H9 (cell line): ENCODE measurements around the gene SPAG7. TPM values are rescaled to one million over a fixed set of nuclear protein-coding genes. Genes with fewer than 3 reads are reported as not detected.

Experiments used
- DNase-seq: peaks from one replicate; pipeline ENCODE4 v3.0.0-alpha.2; 2017
- H2AFZ ChIP-seq: one replicate; pipeline ENCODE4 v1.6.1; 2013; ENCODE audit warnings: mild to moderate bottlenecking, low read length, control low read depth, moderate library complexity
- H2AK5ac ChIP-seq: 2 replicates; pipeline ENCODE4 v1.6.1; 2013; ENCODE audit warnings: low read length, control low read depth, mixed read lengths; ENCODE audit not compliant: insufficient read length
- H2BK120ac ChIP-seq: one replicate; pipeline ENCODE4 v1.6.1; 2013; ENCODE audit warnings: low read depth, mild to moderate bottlenecking, low read length, control low read depth, inconsistent platforms; ENCODE audit not compliant: poor library complexity, severe bottlenecking
- H2BK12ac ChIP-seq: 2 replicates; pipeline ENCODE4 v1.6.1; 2013; ENCODE audit warnings: low read length, control low read depth, mixed read lengths, low read depth; ENCODE audit not compliant: insufficient read length
- H2BK15ac ChIP-seq: 2 replicates; pipeline ENCODE4 v1.6.1; 2013; ENCODE audit warnings: low read depth, low read length, control low read depth
- H2BK20ac ChIP-seq: one replicate; pipeline ENCODE4 v1.6.1; 2013; ENCODE audit warnings: low read depth, mild to moderate bottlenecking, low read length, control low read depth, inconsistent platforms; ENCODE audit not compliant: poor library complexity, severe bottlenecking
- H2BK5ac ChIP-seq: 2 replicates; pipeline ENCODE4 v1.6.1; 2013; ENCODE audit warnings: low read length, control low read depth, mixed read lengths; ENCODE audit not compliant: insufficient read length
- H3K14ac ChIP-seq: 2 replicates; pipeline ENCODE4 v1.6.1; 2013; ENCODE audit warnings: low read length, control low read depth; ENCODE audit not compliant: insufficient read depth
- H3K18ac ChIP-seq: 2 replicates; pipeline ENCODE4 v1.6.1; 2013; ENCODE audit warnings: low read depth, mild to moderate bottlenecking, mixed read lengths, low read length, control low read depth; ENCODE audit not compliant: insufficient read length
- H3K23ac ChIP-seq: 2 replicates; pipeline ENCODE4 v1.6.1; 2013; ENCODE audit warnings: low read length, control low read depth, mixed read lengths, low read depth; ENCODE audit not compliant: insufficient read length
- H3K23me2 ChIP-seq: 2 replicates; pipeline ENCODE4 v1.6.1; 2013; ENCODE audit warnings: low read depth, mild to moderate bottlenecking, mixed read lengths, low read length, control low read depth; ENCODE audit not compliant: insufficient read length, poor library complexity, severe bottlenecking
- H3K27ac ChIP-seq: 2 replicates; pipeline ENCODE4 v1.5.1; 2013; ENCODE audit warnings: low read length, control low read depth, mixed read lengths, low read depth; ENCODE audit not compliant: insufficient read length
- H3K27me3 ChIP-seq: 2 replicates; pipeline ENCODE4 v1.6.1; 2013; ENCODE audit warnings: low read length, control low read depth, inconsistent platforms; ENCODE audit not compliant: insufficient read depth
- H3K4ac ChIP-seq: 2 replicates; pipeline ENCODE4 v1.6.1; 2013; ENCODE audit warnings: low read depth, mild to moderate bottlenecking, control low read depth, inconsistent platforms, low read length, moderate library complexity
- H3K4me1 ChIP-seq: 2 replicates; pipeline ENCODE4 v1.6.1; 2013; ENCODE audit warnings: low read length, control low read depth, inconsistent platforms; ENCODE audit not compliant: insufficient read depth
- H3K4me2 ChIP-seq: 2 replicates; pipeline ENCODE4 v1.6.1; 2013; ENCODE audit warnings: low read length, control low read depth, mixed read lengths; ENCODE audit not compliant: insufficient read length, insufficient read depth
- H3K56ac ChIP-seq: 2 replicates; pipeline ENCODE4 v1.6.1; 2013; ENCODE audit warnings: low read depth, mild to moderate bottlenecking, mixed read lengths, low read length, control low read depth; ENCODE audit not compliant: insufficient read length
- H3K79me1 ChIP-seq: 2 replicates; pipeline ENCODE4 v1.6.1; 2013; ENCODE audit warnings: low read depth, mild to moderate bottlenecking, moderate library complexity, low read length, control low read depth, inconsistent platforms; ENCODE audit not compliant: insufficient read depth, poor library complexity, severe bottlenecking
- H3K79me2 ChIP-seq: 2 replicates; pipeline ENCODE4 v1.6.1; 2013; ENCODE audit warnings: low read length, control low read depth, inconsistent platforms; ENCODE audit not compliant: insufficient read depth
- H3K9ac ChIP-seq: 2 replicates; pipeline ENCODE4 v1.6.1; 2013; ENCODE audit warnings: low read length, control low read depth, mixed read lengths; ENCODE audit not compliant: insufficient read length; ENCODE audit errors: extremely low read depth
- H3K9me3 ChIP-seq: one replicate; pipeline ENCODE4 v1.6.1; 2013; ENCODE audit warnings: low read depth, low read length, inconsistent platforms; ENCODE audit not compliant: control insufficient read depth
- H3T11ph ChIP-seq: one replicate; pipeline ENCODE4 v1.6.1; 2013; ENCODE audit warnings: mild to moderate bottlenecking, low read length, control low read depth, inconsistent platforms
- H4K20me1 ChIP-seq: one replicate; pipeline ENCODE4 v1.6.1; 2013; ENCODE audit not compliant: control insufficient read depth, insufficient read length, insufficient read depth
- H4K5ac ChIP-seq: 2 replicates; pipeline ENCODE4 v1.6.1; 2013; ENCODE audit warnings: low read depth, mild to moderate bottlenecking, mixed read lengths, low read length, control low read depth; ENCODE audit not compliant: insufficient read length
- H4K8ac ChIP-seq: replicated peaks from 2 replicates; pipeline ENCODE4 v1.6.1; 2013; ENCODE audit warnings: low read length, control low read depth, mixed read lengths, low read depth; ENCODE audit not compliant: insufficient read length
- H4K91ac ChIP-seq: 2 replicates; pipeline ENCODE4 v1.6.1; 2013; ENCODE audit warnings: low read depth, mild to moderate bottlenecking, moderate library complexity, mixed read lengths, low read length, control low read depth; ENCODE audit not compliant: insufficient read length
- H3K27ac Mint-ChIP-seq, 3 experiments: 2 replicates in 2 of 3; 3 replicates in 1 of 3; pipeline ENCODE4 v1.8.0; 2020 to 2021; ENCODE audit warnings: mixed read lengths in 3 of 3, mild to moderate bottlenecking in 1 of 3, moderate library complexity in 1 of 3
- H3K27me3 Mint-ChIP-seq: 2 replicates; pipeline ENCODE4 v1.8.0; 2021; ENCODE audit warnings: low read depth, mild to moderate bottlenecking, moderate library complexity, mixed read lengths
- H3K36me3 Mint-ChIP-seq, 3 experiments: 2 replicates in 2 of 3; 3 replicates in 1 of 3; pipeline ENCODE4 v1.8.0; 2020 to 2021; ENCODE audit warnings: low read depth in 3 of 3, mixed read lengths in 3 of 3; ENCODE audit not compliant: insufficient read depth in 1 of 3
- H3K4me1 Mint-ChIP-seq, 2 experiments: 2 replicates each; pipeline ENCODE4 v1.8.0; 2020; ENCODE audit warnings: mixed read lengths in 2 of 2
- H3K4me3 Mint-ChIP-seq, 2 experiments: 2 replicates in 1 of 2; 3 replicates in 1 of 2; pipeline ENCODE4 v1.8.0; 2020 to 2021; ENCODE audit warnings: mild to moderate bottlenecking in 2 of 2, mixed read lengths in 2 of 2, moderate library complexity in 1 of 2
- H3K9me3 Mint-ChIP-seq, 2 experiments: 2 replicates in 1 of 2; 3 replicates in 1 of 2; pipeline ENCODE4 v1.8.0; 2020; ENCODE audit warnings: mild to moderate bottlenecking in 2 of 2, mixed read lengths in 2 of 2, moderate library complexity in 1 of 2
- WGBS: extraction: QIAGEN DNeasy Blood & Tissue Kit; methylation state at CpG from one replicate; pipeline ENCODE4 v1.1.7; 2013; ENCODE audit warnings: missing lambda C conversion rate, low lambda C conversion rate, mixed read lengths; ENCODE audit not compliant: insufficient read length; ENCODE audit errors: extremely low coverage; 5-methylcytosine and 5-hydroxymethylcytosine counted together
- total RNA-seq: library from RNA; stranded (reverse); gene quantifications from 2 replicates; pipeline ENCODE4 v1.2.1, GENCODE V29; 2021
- TF ChIP-seq, protein P1 (sequence below): fragments of 200-600 bp; sonication (generic); conservative IDR thresholded peaks from 3 replicates; pipeline ENCODE4 v1.8.0; 2021; ENCODE audit warnings: antibody characterized with exemption, mild to moderate bottlenecking

SPAG7 gene
- total RNA-seq, 1 experiment from 2014 or later: 102 TPM

DNA sequence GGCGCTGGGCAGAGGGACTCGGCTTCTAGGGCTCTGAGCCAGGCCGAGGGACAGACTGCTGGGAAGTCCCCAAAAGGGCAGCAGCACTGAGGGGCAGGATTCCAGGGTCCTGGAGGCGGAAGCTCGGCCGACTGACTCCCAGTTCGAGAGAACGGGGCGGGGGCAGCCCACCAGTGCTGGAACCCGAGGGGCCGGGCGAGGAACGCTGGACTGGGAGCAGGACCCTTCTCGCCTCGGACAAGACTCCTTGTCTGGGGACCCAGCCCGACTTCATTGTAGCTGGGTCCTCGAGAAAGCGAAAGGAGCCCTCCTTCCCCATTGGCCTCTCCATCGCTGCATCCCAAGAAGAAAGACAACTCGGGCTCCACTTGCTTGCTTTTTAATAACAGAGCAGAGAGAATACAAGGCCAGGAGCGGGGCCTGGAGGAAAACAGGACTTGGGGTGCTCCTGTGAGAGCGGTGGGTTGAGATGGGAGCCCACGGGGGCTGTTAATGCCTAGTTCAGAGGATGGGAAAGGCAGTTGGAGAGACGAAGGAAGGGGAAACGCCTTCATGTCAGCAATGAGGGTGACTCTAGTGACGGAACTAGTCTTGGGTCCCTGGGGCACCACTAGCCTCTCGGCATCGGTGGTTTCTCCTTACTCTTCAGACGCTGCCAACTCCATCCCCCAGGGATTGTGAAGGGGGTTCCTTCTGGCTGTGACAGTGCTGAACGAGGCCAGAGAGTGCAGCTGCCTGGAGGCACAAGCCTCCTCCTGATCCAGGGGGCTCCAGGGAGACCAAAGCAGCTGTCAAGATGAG, 20.4 kb upstream of the SPAG7 start:
- Histone ChIP-seq H2BK12ac (no peak overlapping the region), H3K79me1 (no peaks in the 10 kb centered on the region), H4K20me1 (no peaks in the 10 kb centered on the region), H4K91ac (no peak overlapping the region), H3K56ac (no peak overlapping the region), H2BK5ac (no peak overlapping the region), H3K4me1 (no peaks in the 10 kb centered on the region), H4K8ac (no peak overlapping the region), H2BK15ac (no peak overlapping the region), H3K27me3 (peaks cover 1% of the 10 kb centered on the region; the same call in 1 of the 2 replicates), H2BK20ac (no peak overlapping the region), H3K9ac (no peak overlapping the region), H3K79me2 (no peaks in the 10 kb centered on the region), H2BK120ac (no peak overlapping the region), H3K14ac (no peak overlapping the region), H3K23me2 (peaks cover 14% of the 10 kb centered on the region), H3K23ac (no peak overlapping the region), H3K27ac (no peak overlapping the region), H3K9me3 (no peaks in the 10 kb centered on the region), H2AFZ (no peak overlapping the region), H4K5ac (no peak overlapping the region), H3K18ac (no peak overlapping the region), H3T11ph (no peak overlapping the region), H2AK5ac (no peak overlapping the region), H3K4ac (no peak overlapping the region), H3K4me2 (peak overlapping the region; percentile 76)
- TF ChIP-seq, protein P1, sequence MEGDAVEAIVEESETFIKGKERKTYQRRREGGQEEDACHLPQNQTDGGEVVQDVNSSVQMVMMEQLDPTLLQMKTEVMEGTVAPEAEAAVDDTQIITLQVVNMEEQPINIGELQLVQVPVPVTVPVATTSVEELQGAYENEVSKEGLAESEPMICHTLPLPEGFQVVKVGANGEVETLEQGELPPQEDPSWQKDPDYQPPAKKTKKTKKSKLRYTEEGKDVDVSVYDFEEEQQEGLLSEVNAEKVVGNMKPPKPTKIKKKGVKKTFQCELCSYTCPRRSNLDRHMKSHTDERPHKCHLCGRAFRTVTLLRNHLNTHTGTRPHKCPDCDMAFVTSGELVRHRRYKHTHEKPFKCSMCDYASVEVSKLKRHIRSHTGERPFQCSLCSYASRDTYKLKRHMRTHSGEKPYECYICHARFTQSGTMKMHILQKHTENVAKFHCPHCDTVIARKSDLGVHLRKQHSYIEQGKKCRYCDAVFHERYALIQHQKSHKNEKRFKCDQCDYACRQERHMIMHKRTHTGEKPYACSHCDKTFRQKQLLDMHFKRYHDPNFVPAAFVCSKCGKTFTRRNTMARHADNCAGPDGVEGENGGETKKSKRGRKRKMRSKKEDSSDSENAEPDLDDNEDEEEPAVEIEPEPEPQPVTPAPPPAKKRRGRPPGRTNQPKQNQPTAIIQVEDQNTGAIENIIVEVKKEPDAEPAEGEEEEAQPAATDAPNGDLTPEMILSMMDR: no peak
- Mint-ChIP-seq H3K27me3 (peaks cover 55% of the 10 kb centered on the region), H3K9me3 (no peaks in the 10 kb centered on the region), H3K4me1 (peaks cover 18 to 22% of the 10 kb centered on the region in 2 experiments), H3K4me3 (peak overlapping the region; percentile 79 to 87), H3K36me3 (peaks cover 0 to 2% (median 0%) of the 10 kb centered on the region in 3 experiments; a peak in 2 of 7 replicates), H3K27ac (no peak overlapping the region)
- no peak for DNase-seq
- no CpG with 5 or more reads among the region's 30 CpGs for WGBS
